KOPT-K1 (cell line): ENCODE results near the gene MYOF.
"Not testable (repeated sequence)": the region's sequence is repeated elsewhere in the genome, so short reads cannot be mapped to it uniquely, and the experiment has no call there.

ENCODE experiments used
- H3K27ac ChIP-seq: fragments of 200-600 bp; sonication (generic); 2 replicates; pipeline ENCODE4 v1.5.1; 2016; ENCODE audit warnings: antibody characterized with exemption, mild to moderate bottlenecking, low read depth, low read length; ENCODE audit not compliant: poor library complexity, severe bottlenecking
- H3K36me3 ChIP-seq: fragments of 200-600 bp; sonication (generic); 2 replicates; pipeline ENCODE4 v1.5.1; 2017; ENCODE audit warnings: antibody characterized with exemption, mild to moderate bottlenecking, low read length, moderate library complexity; ENCODE audit not compliant: insufficient read depth
- H3K9me3 ChIP-seq: fragments of 200-600 bp; sonication (generic); 2 replicates; pipeline ENCODE4 v1.5.1; 2017; ENCODE audit warnings: antibody characterized with exemption, low read length, mild to moderate bottlenecking; ENCODE audit not compliant: insufficient read depth, poor library complexity, severe bottlenecking

MYOF gene

GRCh38 chr10:93468461-93469213 lies 13.5 kb downstream of the MYOF start:
- no peaks in the 10 kb centered on the region for H3K9me3 ChIP-seq
- no peak overlapping the region for H3K27ac ChIP-seq
- H3K36me3 ChIP-seq = no peaks in the 10 kb centered on the region

- H3K9me3 ChIP-seq, H3K36me3 ChIP-seq, H3K27ac ChIP-seq: not testable (repeated sequence)
Observed at GRCh38 chr10:93467635-93468034, 14.5 kb downstream of the MYOF start.

GRCh38 chr10:93465806-93466675 lies 16.1 kb downstream of the MYOF start:
- Histone ChIP-seq H3K9me3 (no peaks in the 10 kb centered on the region), H3K27ac (no peak overlapping the region), H3K36me3 (no peaks in the 10 kb centered on the region)

- Histone ChIP-seq H3K36me3 (no peaks in the 10 kb centered on the region), H3K27ac (no peak overlapping the region), H3K9me3 (no peaks in the 10 kb centered on the region)
Observed at GRCh38 chr10:93464776-93465388, 17.3 kb downstream of the MYOF start.

- Histone ChIP-seq H3K9me3 (no peaks in the 10 kb centered on the region), H3K36me3 (no peaks in the 10 kb centered on the region), H3K27ac (no peak overlapping the region)
Observed at GRCh38 chr10:93463723-93464476, 18.2 kb downstream of the MYOF start.

GRCh38 chr10:93462881-93463280 lies 19.3 kb downstream of the MYOF start:
- no peak overlapping the region for H3K27ac ChIP-seq
- no peaks in the 10 kb centered on the region for H3K36me3 ChIP-seq
- no peaks in the 10 kb centered on the region for H3K9me3 ChIP-seq

- H3K9me3 ChIP-seq = no peaks in the 10 kb centered on the region
- no peaks in the 10 kb centered on the region for H3K36me3 ChIP-seq
- no peak overlapping the region for H3K27ac ChIP-seq
Observed at GRCh38 chr10:93462371-93462770, 19.8 kb downstream of the MYOF start.

- no peak overlapping the region for H3K27ac ChIP-seq
- H3K36me3 ChIP-seq = no peaks in the 10 kb centered on the region
- no peaks in the 10 kb centered on the region for H3K9me3 ChIP-seq
Observed at GRCh38 chr10:93461807-93462178, 20.3 kb downstream of the MYOF start.

GRCh38 chr10:93461109-93461806 lies 20.9 kb downstream of the MYOF start:
- H3K9me3 ChIP-seq = no peaks in the 10 kb centered on the region
- no peak overlapping the region for H3K27ac ChIP-seq

GRCh38 chr10:93459466-93459865 lies 22.7 kb downstream of the MYOF start:
- H3K9me3 ChIP-seq = no peaks in the 10 kb centered on the region
- H3K27ac ChIP-seq = no peak overlapping the region
- H3K36me3 ChIP-seq = no peaks in the 10 kb centered on the region

More at GRCh38 chr10:93461109-93461806, 20.9 kb downstream of the MYOF start:
- no peaks in the 10 kb centered on the region for H3K36me3 ChIP-seq

- Histone ChIP-seq H3K36me3 (no peaks in the 10 kb centered on the region), H3K27ac (no peak overlapping the region), H3K9me3 (no peaks in the 10 kb centered on the region)
Observed at GRCh38 chr10:93458821-93459257, 23.3 kb downstream of the MYOF start.

GRCh38 chr10:93457511-93457910 lies 24.6 kb downstream of the MYOF start:
- H3K27ac ChIP-seq = no peak overlapping the region
- H3K36me3 ChIP-seq = no peaks in the 10 kb centered on the region
- H3K9me3 ChIP-seq = no peaks in the 10 kb centered on the region

- no peak overlapping the region for H3K27ac ChIP-seq
- no peaks in the 10 kb centered on the region for H3K9me3 ChIP-seq
- no peaks in the 10 kb centered on the region for H3K36me3 ChIP-seq
Observed at GRCh38 chr10:93456480-93456879, 25.7 kb downstream of the MYOF start.

- Histone ChIP-seq H3K36me3 (no peaks in the 10 kb centered on the region), H3K27ac (no peak overlapping the region), H3K9me3 (no peaks in the 10 kb centered on the region)
Observed at GRCh38 chr10:93454736-93455135, 27.4 kb downstream of the MYOF start.
